Fibroblast of villous mesenchyme (primary cell): ENCODE measurements around the gene VPREB1. TPM values are rescaled to one million over a fixed set of nuclear protein-coding genes. Genes with fewer than 3 reads are reported as not detected.
"Not testable (repeated sequence)": the region's sequence is repeated elsewhere in the genome, so short reads cannot be mapped to it uniquely, and the experiment has no call there.

Experiments
- DNase-seq: peaks from one replicate; pipeline ENCODE4 v3.0.0-alpha.2; 2010; ENCODE audit warnings: low read depth
- H3K4me3 ChIP-seq: 2 replicates; pipeline ENCODE4 v1.5.1; 2011; ENCODE audit warnings: low read depth, mild to moderate bottlenecking, low read length
- total RNA-seq: library from RNA; depleted of rRNA; stranded (reverse); fragments of >200 nt; gene quantifications from 2 replicates; pipeline ENCODE4 v1.2.3, GENCODE V29; 2012

Gene VPREB1
- total RNA-seq, 1 donor = not detected

DNA sequence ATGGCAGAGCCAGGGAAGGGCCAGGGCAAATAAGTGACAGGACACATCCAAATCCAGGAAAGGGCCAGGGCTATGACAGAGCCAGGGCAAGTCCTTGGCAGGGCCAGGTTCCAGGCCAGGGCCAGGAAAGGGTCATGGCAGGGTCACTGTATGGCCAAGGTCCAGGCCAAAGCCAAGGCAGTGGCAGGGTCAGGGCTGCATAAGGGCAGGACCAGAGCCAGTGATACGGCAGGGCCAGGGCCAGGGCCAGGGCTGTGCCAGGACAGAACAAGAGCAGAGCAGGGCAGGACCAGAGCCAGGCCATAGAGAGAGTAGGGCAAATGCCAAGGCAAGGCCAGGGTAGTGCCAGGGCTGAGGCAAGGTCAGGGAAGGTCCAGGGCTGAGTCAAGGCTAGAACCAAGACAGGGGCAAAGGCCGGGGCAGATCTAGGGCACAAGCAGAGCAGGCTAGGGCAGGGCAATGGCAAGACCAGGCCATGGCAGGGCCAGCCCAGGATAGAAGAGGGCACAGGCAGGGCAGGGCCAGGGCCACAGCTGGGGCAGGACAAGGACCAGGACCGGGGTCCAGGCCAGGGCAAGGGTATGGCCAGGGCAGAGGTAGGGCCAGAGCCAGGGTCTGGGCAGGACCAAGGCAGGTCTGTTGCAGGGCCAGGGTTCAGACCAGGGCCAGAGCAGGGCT is 46.7 kb downstream of the VPREB1 start:
- H3K4me3 ChIP-seq, DNase-seq: not testable (repeated sequence)

DNA sequence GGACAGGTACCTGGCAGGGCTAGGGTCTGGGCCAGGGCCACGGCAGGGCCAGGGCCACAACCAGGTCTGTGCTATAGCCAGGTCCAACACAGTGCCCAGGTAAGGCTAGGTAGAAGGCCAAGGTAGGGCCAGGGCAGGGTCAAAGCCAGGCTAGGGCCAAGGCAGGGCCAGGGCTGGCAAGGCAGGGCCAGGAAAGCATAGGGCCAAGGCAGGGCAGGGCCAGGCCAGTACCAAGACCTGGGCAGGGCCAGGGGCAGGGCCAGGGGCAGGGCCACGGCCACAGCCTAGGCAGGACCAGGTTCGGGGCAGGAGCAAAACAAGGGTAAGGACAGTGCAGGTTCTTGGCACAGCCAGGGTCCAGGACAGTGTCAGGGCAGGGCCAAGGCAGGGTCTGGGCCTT is 48.1 kb downstream of the VPREB1 start:
- DNase-seq = not testable (repeated sequence)

DNA sequence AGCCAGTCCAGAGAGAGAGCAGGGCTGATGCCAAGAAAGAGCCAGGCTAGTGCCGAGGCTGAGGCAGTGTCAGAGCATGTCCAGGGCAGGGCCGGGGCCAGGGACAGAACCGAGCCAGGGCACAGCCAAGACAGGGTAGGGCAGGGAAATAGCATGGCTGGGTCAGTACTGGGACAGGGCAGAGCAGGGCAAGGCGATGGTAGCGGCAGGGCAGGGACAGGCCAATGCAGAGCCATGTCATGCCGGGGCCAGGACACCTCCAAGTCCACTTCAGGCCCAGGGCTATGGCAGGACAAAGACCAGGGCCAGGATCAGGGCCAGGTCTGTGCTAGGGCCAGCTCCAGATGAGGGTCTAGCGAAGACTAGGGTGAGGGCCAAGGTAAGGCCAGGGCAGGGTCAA is 48.9 kb downstream of the VPREB1 start:
- H3K4me3 ChIP-seq, DNase-seq: not testable (repeated sequence)

More for the DNA sequence above, 48.1 kb downstream of the VPREB1 start:
- H3K4me3 ChIP-seq = not testable (repeated sequence)

DNA sequence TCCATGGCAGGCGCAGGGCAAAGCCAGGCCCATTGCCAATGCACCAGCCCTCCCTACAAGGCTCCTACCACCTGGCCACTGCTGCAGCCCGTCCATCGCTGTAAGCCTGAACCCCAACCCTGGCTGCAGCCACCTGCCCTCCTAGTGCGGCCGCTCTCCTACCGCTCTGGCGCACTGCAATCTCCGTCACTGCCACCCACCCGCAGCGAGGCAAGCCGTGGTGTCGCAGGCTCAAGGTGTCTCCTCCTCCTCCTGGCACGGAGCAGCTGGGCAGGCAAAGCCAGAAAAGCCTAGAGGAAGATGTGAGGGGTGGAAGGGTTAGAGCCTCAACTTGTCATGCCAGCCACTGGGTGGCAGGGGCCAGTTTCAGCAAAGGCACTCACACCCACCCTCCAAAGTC is 50.1 kb downstream of the VPREB1 start:
- not testable (repeated sequence) for DNase-seq, H3K4me3 ChIP-seq
